Activated naive CD8-positive, alpha-beta T cell treated with anti-CD3 and anti-CD28 coated beads for 36 hours (primary cell): ENCODE data around the gene CEP57L1. TPM values are rescaled to one million over a fixed set of nuclear protein-coding genes. Genes with fewer than 3 reads are reported as not detected.
"Not testable (repeated sequence)": the region's sequence is repeated elsewhere in the genome, so short reads cannot be mapped to it uniquely, and the experiment has no call there.

Source experiments
- DNase-seq: peaks from one replicate; pipeline ENCODE4 v3.0.0; 2021
- H3K27ac Mint-ChIP-seq: one replicate; pipeline ENCODE4 v1.8.0; 2022; ENCODE audit warnings: mild to moderate bottlenecking, moderate library complexity, mixed read lengths
- H3K27me3 Mint-ChIP-seq: one replicate; pipeline ENCODE4 v1.8.0; 2022; ENCODE audit warnings: mild to moderate bottlenecking, mixed read lengths
- H3K36me3 Mint-ChIP-seq: one replicate; pipeline ENCODE4 v1.8.0; 2021; ENCODE audit warnings: mild to moderate bottlenecking, mixed read lengths
- H3K4me1 Mint-ChIP-seq: one replicate; pipeline ENCODE4 v1.8.0; 2021; ENCODE audit warnings: mixed read lengths
- H3K4me3 Mint-ChIP-seq: one replicate; pipeline ENCODE4 v1.8.0; 2022; ENCODE audit warnings: mild to moderate bottlenecking, moderate library complexity, mixed read lengths
- H3K9me3 Mint-ChIP-seq: one replicate; pipeline ENCODE4 v1.8.0; 2022; ENCODE audit warnings: mixed read lengths
- total RNA-seq, 2 experiments: library from RNA; stranded (reverse); gene quantifications; one replicate each; pipeline ENCODE4 v1.2.3, GENCODE V29; 2021

CEP57L1 gene
- total RNA-seq, 2 experiments from 2014 or later: 22.4 to 25.1 TPM

DNA sequence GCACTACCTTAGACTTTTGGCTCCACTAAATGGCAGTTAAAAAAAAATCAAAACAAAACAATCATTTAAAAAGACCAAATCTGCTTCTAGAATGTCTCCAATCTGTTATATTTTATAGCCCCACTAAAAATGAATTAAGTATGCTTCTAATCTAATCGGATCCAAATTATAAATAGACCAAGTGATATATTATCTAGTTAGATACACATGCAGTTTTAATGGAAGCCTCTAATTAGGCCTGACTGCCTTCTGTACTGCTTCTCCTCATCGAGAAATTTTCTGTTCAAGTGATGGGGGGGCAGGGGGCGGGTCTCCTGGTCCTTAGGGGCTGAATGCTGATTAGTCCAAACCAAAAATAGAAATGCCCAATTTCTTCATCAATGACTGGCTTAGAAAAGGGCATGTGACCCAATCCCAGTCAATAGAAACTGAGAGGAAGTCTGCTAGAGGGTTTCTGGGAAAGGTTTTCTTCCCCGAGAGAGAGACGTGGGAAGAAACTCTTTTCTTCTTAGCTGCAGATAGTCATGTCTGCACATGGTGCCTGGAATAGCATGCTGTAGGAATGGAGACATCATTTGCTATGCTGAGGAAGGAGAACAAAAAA, 7.5 kb upstream of the CEP57L1 start:
- no peaks in the 10 kb centered on the region for H3K27me3 Mint-ChIP-seq
- H3K4me1 Mint-ChIP-seq: peaks cover 28% of the 10 kb centered on the region
- H3K36me3 Mint-ChIP-seq: peaks cover 5% of the 10 kb centered on the region
- no peak overlapping the region for H3K4me3 Mint-ChIP-seq
- no peaks in the 10 kb centered on the region for H3K9me3 Mint-ChIP-seq
- no peak for DNase-seq
- H3K27ac Mint-ChIP-seq: no peak overlapping the region

DNA sequence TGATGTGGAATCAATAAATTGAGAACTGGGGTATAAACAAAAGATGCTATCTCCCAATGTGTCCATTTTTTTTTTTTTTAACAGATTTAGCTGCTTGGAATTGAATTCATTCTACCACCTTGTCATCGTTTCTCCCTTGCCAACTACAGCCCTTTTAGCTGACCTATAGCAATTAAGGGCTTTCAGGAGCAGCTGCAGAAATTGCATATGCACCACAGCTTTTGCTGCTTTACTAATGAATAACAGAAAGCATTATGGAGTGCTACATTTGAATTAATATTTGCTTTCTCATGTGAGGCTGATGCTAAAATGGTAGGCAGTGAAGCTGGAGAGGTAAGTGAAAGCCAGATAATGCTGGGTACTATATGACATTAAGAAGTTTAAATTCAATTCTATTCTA, 6.3 kb upstream of the CEP57L1 start:
- no peak overlapping the region for H3K27ac Mint-ChIP-seq
- H3K27me3 Mint-ChIP-seq: no peaks in the 10 kb centered on the region
- H3K9me3 Mint-ChIP-seq: no peaks in the 10 kb centered on the region
- H3K36me3 Mint-ChIP-seq: peaks cover 5% of the 10 kb centered on the region
- no peak for DNase-seq
- H3K4me1 Mint-ChIP-seq: peaks cover 25% of the 10 kb centered on the region
- H3K4me3 Mint-ChIP-seq: no peak overlapping the region

DNA sequence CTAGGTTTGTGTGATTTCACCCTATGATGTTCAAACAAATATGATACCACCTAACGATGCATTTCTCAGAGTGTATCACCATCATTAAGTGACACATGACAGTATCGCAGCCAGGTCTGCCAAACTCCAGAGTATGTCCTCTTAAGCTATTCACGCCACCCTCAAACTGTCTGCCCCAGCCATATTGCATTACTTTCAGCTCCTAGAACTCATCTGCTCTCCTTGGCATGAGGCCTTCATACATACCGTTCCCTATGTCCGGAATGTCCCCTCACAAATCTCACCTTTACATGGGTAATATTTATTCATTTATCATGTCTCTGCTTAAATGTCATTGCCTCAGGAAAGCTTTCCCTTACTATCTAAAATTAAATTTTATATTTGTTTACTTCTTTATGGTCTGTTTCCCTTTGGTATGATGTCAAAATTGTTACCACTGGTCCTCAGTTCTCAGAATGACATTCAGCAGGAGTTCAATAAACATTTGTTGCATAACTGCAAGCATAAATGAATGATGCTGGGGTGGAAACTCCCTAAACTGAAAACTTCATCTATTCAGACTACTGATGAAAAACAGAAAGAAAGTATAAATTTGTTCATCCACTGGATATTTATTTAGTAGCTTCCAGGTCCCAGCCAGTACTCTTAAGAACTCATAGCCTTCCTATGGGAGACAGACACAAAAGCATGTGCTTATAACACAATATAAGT, 3.8 kb upstream of the CEP57L1 start:
- no peak overlapping the region for H3K27ac Mint-ChIP-seq
- H3K4me3 Mint-ChIP-seq: peak overlapping the region; percentile 33
- H3K27me3 Mint-ChIP-seq: no peaks in the 10 kb centered on the region
- no peak for DNase-seq
- H3K36me3 Mint-ChIP-seq: no peaks in the 10 kb centered on the region
- no peaks in the 10 kb centered on the region for H3K9me3 Mint-ChIP-seq
- H3K4me1 Mint-ChIP-seq: peaks cover 29% of the 10 kb centered on the region

DNA sequence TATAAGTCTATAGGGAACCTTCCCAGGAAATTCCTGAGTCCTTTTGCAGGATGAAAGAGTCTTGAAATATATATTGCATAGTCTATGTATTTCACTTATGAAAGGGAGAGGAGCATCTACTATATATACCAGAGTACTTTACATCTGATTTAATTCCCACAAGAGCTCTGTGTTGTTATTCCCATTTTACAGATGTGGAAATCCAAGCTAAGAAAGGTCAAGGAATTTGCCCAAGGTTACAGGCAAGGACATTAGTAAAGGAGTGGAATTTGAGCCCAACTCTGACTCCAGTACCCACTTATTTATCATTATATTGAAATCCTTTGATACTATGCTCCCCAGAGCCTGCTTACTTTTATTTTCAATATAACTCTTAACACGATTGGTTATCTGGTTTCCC, 3.2 kb upstream of the CEP57L1 start:
- no peaks in the 10 kb centered on the region for H3K36me3 Mint-ChIP-seq
- DNase-seq: no peak
- peaks cover 32% of the 10 kb centered on the region for H3K4me1 Mint-ChIP-seq
- H3K27me3 Mint-ChIP-seq: no peaks in the 10 kb centered on the region
- no peak overlapping the region for H3K27ac Mint-ChIP-seq
- no peaks in the 10 kb centered on the region for H3K9me3 Mint-ChIP-seq
- peak overlapping the region; percentile 26 for H3K4me3 Mint-ChIP-seq

DNA sequence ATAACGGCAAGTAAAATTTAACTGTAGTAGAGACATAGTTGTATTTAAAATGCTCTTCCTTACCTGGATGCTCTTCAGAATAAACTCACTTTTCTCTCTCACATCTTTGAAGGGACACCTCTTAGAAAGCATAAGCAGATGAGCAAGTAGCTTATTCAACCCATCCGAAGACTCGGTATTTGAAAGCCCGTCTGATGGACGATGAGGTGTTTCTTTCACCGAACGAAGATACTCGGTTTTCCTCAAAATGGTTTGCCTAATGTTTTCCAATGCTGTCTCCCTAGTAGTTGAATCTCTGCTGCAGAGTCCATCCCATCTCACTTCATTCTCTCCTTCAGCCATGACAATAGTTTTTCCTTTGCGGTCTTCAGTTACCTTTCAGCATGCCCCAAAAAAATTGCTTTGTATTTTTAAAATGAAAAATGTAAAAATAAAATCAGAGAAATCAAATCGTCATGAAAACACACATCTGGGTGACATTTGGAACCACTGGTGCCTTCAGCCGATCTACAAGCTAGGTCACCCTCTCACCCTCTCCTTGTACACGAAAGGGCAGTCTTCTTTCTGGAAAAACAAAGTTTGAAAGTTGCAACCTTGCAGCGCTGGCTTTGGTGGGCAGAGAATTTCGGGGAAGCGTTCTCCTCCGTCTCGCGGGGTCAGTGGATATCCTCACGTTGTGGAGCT, 1.4 kb upstream of the CEP57L1 start:
- no peak for DNase-seq
- H3K27me3 Mint-ChIP-seq: no peaks in the 10 kb centered on the region
- peaks cover 2% of the 10 kb centered on the region for H3K36me3 Mint-ChIP-seq
- H3K4me3 Mint-ChIP-seq: peak overlapping the region; percentile 86
- H3K27ac Mint-ChIP-seq: peak overlapping the region; percentile 57
- H3K4me1 Mint-ChIP-seq: peaks cover 29% of the 10 kb centered on the region
- H3K9me3 Mint-ChIP-seq: no peaks in the 10 kb centered on the region

DNA sequence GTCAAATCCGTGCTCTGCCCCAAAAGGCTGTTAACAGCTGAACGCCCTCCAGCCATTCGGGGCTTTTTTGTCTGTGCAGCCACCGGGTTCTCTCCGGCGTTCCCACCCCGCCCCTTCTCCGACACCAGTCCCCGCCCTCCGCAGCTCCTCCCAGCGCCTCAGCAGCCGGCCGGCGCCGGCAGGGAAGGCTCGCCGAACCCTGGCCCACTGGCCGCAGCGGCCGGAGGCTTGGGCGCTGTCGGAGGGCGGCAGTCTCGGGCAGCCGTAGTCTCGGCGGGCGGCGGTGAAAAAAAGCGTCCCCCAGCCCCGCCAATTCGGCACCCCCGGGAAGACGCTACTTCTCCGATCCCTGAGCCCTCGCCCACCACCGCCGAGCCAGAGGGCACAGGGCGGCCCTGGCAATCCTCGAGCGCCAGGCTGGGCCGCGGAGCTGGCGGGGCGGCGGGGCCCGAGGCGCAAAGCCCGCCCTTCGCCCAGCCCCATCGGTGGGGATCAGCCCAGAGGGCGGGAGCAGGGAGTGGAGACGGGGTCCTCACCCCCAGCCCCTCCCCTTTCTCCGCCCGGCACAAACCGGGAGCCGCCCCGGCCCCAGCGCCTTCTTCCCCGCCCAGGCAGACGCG, 781 bp upstream of the CEP57L1 start, which contains the start of gene SESN1:
SESN1 (minus strand) TSS at position 431 of the 620 bp plus-strand sequence. CDS start 773 bp downstream, outside the sequence.
- Mint-ChIP-seq H3K9me3 (no peaks in the 10 kb centered on the region), H3K4me1 (peaks cover 29% of the 10 kb centered on the region), H3K27ac (peak within 1 kb of the TSS; percentile 99), H3K27me3 (no peaks in the 10 kb centered on the region), H3K36me3 (peaks cover 6% of the 10 kb centered on the region), H3K4me3 (peak within 1 kb of the TSS; percentile 91)
- peak; percentile 97 for DNase-seq

DNA sequence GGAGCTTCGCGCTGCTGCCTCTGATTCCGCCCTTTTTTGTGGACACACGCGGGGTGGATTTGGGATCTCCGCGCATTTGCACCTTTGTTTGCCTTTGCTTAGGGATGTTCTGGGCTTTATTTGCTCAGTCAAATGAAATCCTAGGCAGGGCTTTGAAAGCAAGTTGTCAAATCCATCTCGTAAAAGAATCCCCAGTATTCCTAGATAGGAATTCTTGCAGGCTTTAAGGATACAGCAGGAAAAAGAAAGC, 453 bp downstream of the CEP57L1 start:
- no peaks in the 10 kb centered on the region for H3K9me3 Mint-ChIP-seq
- peaks cover 13% of the 10 kb centered on the region for H3K36me3 Mint-ChIP-seq
- peaks cover 25% of the 10 kb centered on the region for H3K4me1 Mint-ChIP-seq
- no peaks in the 10 kb centered on the region for H3K27me3 Mint-ChIP-seq
- peak overlapping the region; percentile 99 for H3K27ac Mint-ChIP-seq
- peak overlapping the region; percentile 91 for H3K4me3 Mint-ChIP-seq
- no peak for DNase-seq

DNA sequence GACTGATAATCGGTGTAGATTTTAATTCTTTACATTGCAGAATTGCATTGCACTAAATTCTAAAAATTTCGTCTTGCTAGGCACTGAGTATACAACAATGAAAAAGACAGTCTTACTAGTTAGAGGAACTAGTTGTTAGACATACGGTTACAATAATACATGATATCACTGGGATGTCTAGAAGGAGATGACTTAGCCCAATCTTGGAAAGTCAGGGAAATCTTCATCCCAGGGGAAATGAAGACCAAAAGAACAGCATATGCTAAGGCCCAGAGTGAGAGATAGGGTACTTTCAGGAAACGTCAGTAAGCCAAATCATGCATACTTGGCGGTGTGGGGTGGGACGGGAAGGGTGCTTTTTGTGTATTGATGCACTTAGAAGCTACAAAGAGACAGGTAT, 901 bp downstream of the CEP57L1 start:
- H3K36me3 Mint-ChIP-seq: peaks cover 16% of the 10 kb centered on the region
- peak overlapping the region; percentile 38 for H3K27ac Mint-ChIP-seq
- no peaks in the 10 kb centered on the region for H3K9me3 Mint-ChIP-seq
- H3K4me1 Mint-ChIP-seq: peaks cover 24% of the 10 kb centered on the region
- H3K4me3 Mint-ChIP-seq: peak overlapping the region; percentile 91
- no peaks in the 10 kb centered on the region for H3K27me3 Mint-ChIP-seq
- no peak for DNase-seq

DNA sequence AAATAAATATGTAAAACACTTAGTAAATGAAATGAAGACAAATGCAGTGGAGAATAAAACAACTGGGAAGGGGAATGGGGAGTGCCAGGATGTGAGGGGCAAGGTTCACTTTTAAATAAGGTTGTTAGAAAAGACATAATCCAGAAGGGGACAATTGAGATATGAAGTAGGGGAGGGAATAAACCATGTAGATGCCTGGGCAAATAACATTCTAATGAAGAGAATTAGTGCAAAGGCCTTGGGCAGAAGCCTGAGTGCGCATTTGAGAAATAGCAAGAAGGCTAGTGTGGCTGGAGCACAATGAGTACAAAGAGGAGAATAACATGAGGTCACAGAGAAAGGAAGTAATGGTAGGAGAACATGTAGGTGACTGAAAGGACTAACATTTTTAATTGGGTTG, 2.4 kb downstream of the CEP57L1 start:
- Mint-ChIP-seq H3K4me1 (peaks cover 10% of the 10 kb centered on the region), H3K27me3 (no peaks in the 10 kb centered on the region), H3K36me3 (peaks cover 22% of the 10 kb centered on the region), H3K27ac (no peak overlapping the region), H3K4me3 (no peak overlapping the region), H3K9me3 (no peaks in the 10 kb centered on the region)
- no peak for DNase-seq

DNA sequence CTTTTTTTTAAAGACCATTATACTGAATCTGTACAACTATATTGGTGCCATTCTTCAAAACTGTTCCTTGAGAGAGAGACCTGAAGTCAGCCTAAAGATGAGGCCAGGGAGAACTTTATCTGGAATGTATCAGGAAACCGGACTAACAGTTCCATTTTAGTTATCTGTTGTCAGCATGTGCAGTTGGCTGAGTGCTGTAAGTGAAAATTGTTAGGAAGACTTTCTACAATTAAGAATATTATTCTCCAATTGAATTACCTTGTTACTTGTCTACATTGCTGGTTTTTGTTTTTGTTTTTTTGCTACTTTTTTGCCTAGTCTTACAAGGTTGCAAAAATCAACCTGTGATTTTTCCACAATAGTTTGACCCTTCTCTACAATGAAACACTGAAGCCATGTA, 7.5 kb downstream of the CEP57L1 start:
- Mint-ChIP-seq H3K9me3 (no peaks in the 10 kb centered on the region), H3K27ac (no peak overlapping the region), H3K36me3 (peaks cover 25% of the 10 kb centered on the region), H3K4me3 (no peak overlapping the region), H3K27me3 (no peaks in the 10 kb centered on the region), H3K4me1 (no peaks in the 10 kb centered on the region)
- DNase-seq: no peak

DNA sequence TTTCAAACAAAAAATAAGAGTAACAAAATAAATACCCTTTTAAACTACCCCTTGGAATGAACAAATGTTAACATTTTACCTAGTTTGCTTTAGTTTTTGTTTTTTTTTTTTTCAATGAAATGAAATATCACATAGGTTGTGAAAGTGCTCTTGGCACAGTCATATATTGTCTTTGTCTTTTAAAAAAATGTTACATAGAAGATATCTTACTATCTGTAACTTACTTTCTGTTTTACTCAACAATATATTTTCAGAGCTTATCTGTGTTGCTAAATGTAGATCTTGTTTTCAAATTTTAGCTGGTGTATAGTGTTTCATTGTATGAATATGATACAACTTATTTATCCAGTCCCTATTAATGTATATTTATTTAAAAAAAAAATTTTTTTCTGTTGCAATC, 8.6 kb downstream of the CEP57L1 start:
- Mint-ChIP-seq H3K4me1 (no peaks in the 10 kb centered on the region), H3K4me3 (no peak overlapping the region), H3K27me3 (no peaks in the 10 kb centered on the region), H3K36me3 (peaks cover 23% of the 10 kb centered on the region), H3K27ac (no peak overlapping the region), H3K9me3 (no peaks in the 10 kb centered on the region)
- no peak for DNase-seq

DNA sequence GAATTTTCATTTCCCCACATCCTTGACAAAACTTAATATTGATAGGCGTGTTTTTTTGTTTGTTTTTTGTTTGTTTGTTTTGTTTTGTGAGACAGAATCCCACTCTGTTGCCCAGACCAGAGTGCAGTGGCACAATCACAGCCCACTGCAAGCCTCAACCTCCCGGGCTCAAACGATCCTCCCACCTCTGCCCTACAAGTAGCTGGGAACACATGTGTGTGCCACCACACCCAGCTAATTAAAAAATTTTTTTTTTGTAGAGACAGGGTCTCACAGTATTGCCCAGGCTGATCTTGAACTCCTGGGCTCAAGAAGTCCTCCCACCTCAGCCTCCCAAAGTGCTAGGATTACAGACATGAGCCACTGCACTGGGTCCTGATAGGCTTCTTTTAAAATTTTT, 9.2 kb downstream of the CEP57L1 start:
- Mint-ChIP-seq H3K4me3 (no peak overlapping the region), H3K27ac (no peak overlapping the region), H3K36me3 (peaks cover 20% of the 10 kb centered on the region), H3K9me3 (no peaks in the 10 kb centered on the region), H3K27me3 (no peaks in the 10 kb centered on the region), H3K4me1 (no peaks in the 10 kb centered on the region)
- no peak for DNase-seq

DNA sequence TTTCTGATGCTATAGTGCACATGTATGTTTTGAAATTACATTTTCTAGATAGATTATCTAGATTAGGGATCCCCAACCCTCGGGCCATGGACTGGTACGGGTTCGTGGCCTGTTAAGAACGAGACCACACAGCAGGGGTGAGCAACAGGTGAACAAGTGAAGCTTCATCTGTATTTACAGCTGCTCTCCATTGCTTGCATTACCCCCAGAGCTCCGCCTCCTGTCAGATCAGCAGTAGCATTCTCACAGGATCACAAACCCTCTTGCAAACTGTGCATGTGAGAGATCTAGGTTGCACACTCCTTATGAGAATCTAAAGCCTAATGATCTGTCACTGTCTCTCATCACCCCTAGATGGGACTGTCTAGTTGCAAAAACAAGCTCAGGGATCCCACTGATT, 10.4 kb downstream of the CEP57L1 start:
- Mint-ChIP-seq H3K27ac (no peak overlapping the region), H3K4me3 (no peak overlapping the region)

DNA sequence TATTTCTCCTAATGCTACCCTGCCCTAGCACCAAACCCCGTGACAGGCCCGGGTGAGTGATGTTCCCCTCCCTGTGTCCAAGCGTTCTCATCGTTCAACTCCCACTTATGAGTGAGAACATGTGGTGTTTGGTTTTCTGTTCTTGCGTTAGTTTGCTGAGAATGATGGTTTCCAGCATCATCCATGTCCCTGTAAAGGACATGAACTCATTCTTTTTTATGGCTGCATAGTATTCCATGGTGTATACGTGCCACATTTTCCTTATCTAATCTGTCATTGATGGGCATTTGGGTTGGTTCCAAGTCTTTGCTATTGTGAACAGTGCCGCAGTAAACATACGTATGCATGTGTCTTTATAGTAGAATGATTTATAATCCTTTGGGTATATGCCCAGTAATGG, 14.4 kb downstream of the CEP57L1 start:
- H3K4me3 Mint-ChIP-seq, H3K27me3 Mint-ChIP-seq, H3K27ac Mint-ChIP-seq, H3K4me1 Mint-ChIP-seq, DNase-seq: not testable (repeated sequence)
- H3K36me3 Mint-ChIP-seq: peaks cover 28% of the 10 kb centered on the region
- peaks cover 12% of the 10 kb centered on the region for H3K9me3 Mint-ChIP-seq

More for the DNA sequence above, 10.4 kb downstream of the CEP57L1 start:
- Mint-ChIP-seq H3K9me3 (peaks cover 6% of the 10 kb centered on the region), H3K27me3 (no peaks in the 10 kb centered on the region), H3K36me3 (peaks cover 25% of the 10 kb centered on the region), H3K4me1 (no peaks in the 10 kb centered on the region)
- DNase-seq: no peak

DNA sequence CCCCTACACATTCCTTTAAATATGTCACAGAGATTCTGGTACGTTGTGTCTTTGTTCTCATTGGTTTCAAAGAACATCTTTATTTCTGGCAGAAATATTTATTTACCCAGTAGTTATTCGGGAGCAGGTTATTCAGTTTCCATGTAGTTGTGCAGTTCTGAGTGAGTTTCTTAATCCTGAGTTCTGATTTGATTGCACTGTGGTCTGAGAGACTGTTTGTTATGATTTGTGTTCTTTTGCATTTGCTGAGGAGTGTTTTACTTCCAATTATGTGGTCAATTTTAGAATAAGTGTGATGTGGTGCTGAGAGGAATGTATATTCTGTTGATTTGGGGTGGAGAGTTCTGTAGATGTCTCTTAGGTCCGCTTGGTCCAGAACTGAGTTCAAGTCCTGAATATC, 17.4 kb downstream of the CEP57L1 start:
- H3K27me3 Mint-ChIP-seq, H3K27ac Mint-ChIP-seq: not testable (repeated sequence)
- H3K9me3 Mint-ChIP-seq: peaks cover 12% of the 10 kb centered on the region

More for the DNA sequence above, 17.4 kb downstream of the CEP57L1 start:
- peaks cover 24% of the 10 kb centered on the region for H3K36me3 Mint-ChIP-seq
- not testable (repeated sequence) for H3K4me1 Mint-ChIP-seq, H3K4me3 Mint-ChIP-seq, DNase-seq
